Measurements from ENCODE around the gene SPANXA2.
"Not testable (repeated sequence)": the region's sequence is repeated elsewhere in the genome, so short reads cannot be mapped to it uniquely, and the experiment has no call there.

Gene SPANXA2

DNA sequence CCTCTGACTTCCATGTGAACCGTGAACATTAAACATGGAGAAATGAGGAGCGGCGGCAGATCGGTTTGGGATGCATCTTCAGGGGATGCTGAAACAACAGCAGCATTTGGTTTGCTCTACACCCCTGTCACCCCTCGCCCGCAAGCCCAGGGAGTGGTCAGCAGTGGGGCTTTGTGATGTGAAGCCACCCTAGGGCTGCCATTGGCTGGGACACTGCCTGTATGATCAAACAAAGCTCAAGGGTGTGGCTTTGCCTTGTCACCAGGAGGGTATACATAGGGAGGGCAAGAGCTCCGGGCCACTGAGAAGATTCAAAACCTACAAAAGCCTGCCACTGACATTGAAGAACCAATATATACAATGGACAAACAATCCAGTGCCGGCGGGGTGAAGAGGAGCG lies at the start of gene SPANXA2:
SPANXA2 (plus strand) TSS at position 301 of the 400 bp plus-strand sequence; CDS start at position 361, 60 bp downstream.
- FAIRE-seq: not testable (repeated sequence)

- FAIRE-seq: not testable (repeated sequence)
These were observed 47.0 kb upstream of the SPANXA2 start for GRCh38 chrX:141542551-141542950.

GRCh38 chrX:141584638-141585037 lies 4.9 kb upstream of the SPANXA2 start, which contains the start of gene SPANXA1:
Gene SPANXA1 (minus strand): TSS chrX:141584738. CDS start chrX:141584678, 60 bp downstream.
- FAIRE-seq: not testable (repeated sequence)

- FAIRE-seq: no peak
These were observed 19.6 kb downstream of the SPANXA2 start for GRCh38 chrX:141609111-141609510.

DNA sequence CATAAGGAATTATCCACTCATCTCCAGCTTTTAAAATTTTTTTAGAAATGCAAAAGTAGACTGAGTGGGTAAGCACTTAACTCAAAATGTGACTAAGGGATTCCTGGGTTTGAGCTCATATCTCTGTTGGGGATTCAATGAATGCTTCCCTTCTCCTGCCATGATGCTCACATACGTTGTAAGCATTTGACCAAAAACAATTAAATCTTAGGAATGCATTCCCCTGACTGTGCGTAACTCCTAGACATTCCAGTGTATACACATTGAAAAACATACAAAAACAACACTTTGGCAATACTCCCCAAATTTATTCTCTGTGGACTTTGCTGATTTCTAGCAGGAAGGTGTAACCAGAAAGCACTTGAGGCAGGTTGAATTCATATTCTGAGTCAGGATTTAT lies 29.8 kb downstream of the SPANXA2 start:
- no peak for FAIRE-seq

DNA sequence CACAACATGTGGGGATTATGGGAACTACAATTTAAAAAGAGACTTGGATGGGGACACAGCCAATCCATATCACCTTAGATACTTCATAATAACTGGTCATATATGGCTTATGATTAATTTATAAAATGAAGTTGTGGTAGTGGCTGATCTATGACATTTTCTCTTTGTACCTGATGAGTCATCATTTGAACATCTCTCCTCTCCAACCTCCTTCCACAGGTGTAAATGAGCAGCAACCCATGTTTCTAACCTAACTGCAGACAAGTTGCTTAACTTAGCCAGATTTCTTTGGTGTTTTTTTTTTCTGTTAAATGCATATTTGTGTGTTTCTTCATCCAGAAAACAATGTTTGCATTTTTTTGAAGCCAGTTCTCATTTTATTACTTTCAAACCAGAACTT lies 42.6 kb downstream of the SPANXA2 start:
- no peak for FAIRE-seq

DNA sequence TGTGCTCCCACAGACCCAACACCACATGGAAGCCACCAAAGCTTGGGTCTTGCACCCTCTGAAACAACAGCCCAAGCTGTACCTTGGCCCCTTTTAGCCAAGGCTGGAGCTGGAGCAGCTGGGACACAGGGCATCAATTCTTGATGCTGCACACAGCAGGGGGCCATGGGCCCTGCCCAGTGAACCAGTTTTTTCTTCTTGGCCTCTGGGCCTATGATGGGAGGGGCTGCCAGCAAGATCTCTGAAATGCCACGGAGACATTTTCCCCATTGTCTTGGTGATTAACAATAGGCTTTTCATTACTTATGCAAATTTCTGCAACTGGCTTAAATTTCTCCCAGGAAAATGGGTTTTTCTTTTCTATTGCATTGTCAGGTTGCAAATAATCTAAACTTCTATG lies 49.0 kb downstream of the SPANXA2 start:
- no peak for FAIRE-seq

Data from TTC549 (cell line).